ENCODE data around the gene GABRB2. TPM values are rescaled to one million over a fixed set of nuclear protein-coding genes. Genes with fewer than 3 reads are reported as not detected.

GABRB2 gene
- total and polyA plus RNA-seq, 2 of the 13 experiments (the other 11 are each of a cell fraction or from before 2014, with no cell fraction given): 0.01 TPM; not detected in 1

- TF ChIP-seq NFAT5 (CRISPR knock-in tag; IDR thresholded peaks at IDR 0.05) (no peak), PPARG (CRISPR knock-in tag; conservative IDR thresholded peaks at IDR 0.05) (no peak), ZNF780A (CRISPR knock-in tag; IDR thresholded peaks at IDR 0.05) (no peak)
Observed at GRCh38 chr5:161546470-161547301, at the start of gene GABRB2 (continued).

GRCh38 chr5:161585798-161586197 is 39.3 kb upstream of the GABRB2 start:
- in situ Hi-C loops (cut with HindIII; ENCODE audit: extremely low pct_ligation_motif_present, low pct_unique_long_range_greater_than_20kb) (no loop called here), intact Hi-C loops (cut with micrococcal nuclease; ENCODE audit: unreplicated experiment) (no loop called here)
- Histone ChIP-seq H3K79me2 (ENCODE audit: insufficient read depth, low read length) (no peaks in the 10 kb centered on the region), H3K9me3 (ENCODE audit: low read length) (no peaks in the 10 kb centered on the region), H3K4me2 (ENCODE audit: low read depth, low read length) (no peak overlapping the region), H3K4me3 (replicated peaks in 1 of 3; ENCODE audit: insufficient read depth in 1 of 3, low read depth in 2 of 3, low read length in 3 of 3) (no peak overlapping the region), H3K27me3 (ENCODE audit: control insufficient read depth in 1 of 2, insufficient read depth in 2 of 2, low read length in 2 of 2) (no peaks in the 10 kb centered on the region), H3K27ac (ENCODE audit: extremely low read length, insufficient read depth, low read length) (no peak overlapping the region), H3K36me3 (replicated peaks in 1 of 2; ENCODE audit: control insufficient read depth in 1 of 2, insufficient read depth in 2 of 2, low read length in 2 of 2) (no peaks in the 10 kb centered on the region), H4K20me1 (ENCODE audit: insufficient read depth, low read length) (no peaks in the 10 kb centered on the region), H2AFZ (ENCODE audit: low read length) (no peak overlapping the region), H3K9ac (ENCODE audit: insufficient read depth, low read depth, low read length) (no peak overlapping the region), H3K4me1 (ENCODE audit: insufficient read depth, low read length) (no peaks in the 10 kb centered on the region)
- no TSS peak for BruUV-seq (replicated peaks)
- WGBS (ENCODE audit: low lambda C conversion rate): 0% methylated on average over 1 of the region's 1 CpG
- ATAC-seq: no peak
- no peak for FAIRE-seq
- CTCF ChIA-PET (ENCODE audit: low intra/inter-chr PET ratio, low total read pairs): no interaction called here
- TF ChIP-seq GLMP (CRISPR knock-in tag; IDR thresholded peaks at IDR 0.05; ENCODE audit: borderline replicate concordance): no peak
- TF ChIP-seq FOXA1 (IDR thresholded peaks at IDR 0.05): no peak
- TF ChIP-seq FOXA1 (CRISPR knock-in tag; IDR thresholded peaks at IDR 0.05): no peak
- DNase-seq (ENCODE audit: low spot score): no peak
- POLR2A ChIA-PET: no interaction called here
